MV-4-11 (cell line): ENCODE data around the gene PTGIR.
A peak's percentile ranks its signal among the peaks of the same experiment; 100 is the strongest.

ENCODE experiments used
- DNase-seq: peaks from one replicate; lab custom pipeline; 2025; lab: John Stamatoyannopoulos, UW

Gene PTGIR

GRCh38 chr19:46637224-46637623 lies 12.3 kb upstream of the PTGIR start:
- no peak for DNase-seq

GRCh38 chr19:46635920-46636761 lies 11.3 kb upstream of the PTGIR start, which contains the start of gene GNG8:
GNG8 (minus strand) TSS chr19:46636202; CDS start chr19:46634682, 1,520 bp downstream.
- peak; percentile 42 for DNase-seq

GRCh38 chr19:46634656-46635218 lies 9.8 kb upstream of the PTGIR start:
- no peak for DNase-seq

GRCh38 chr19:46634045-46634655 lies 9.3 kb upstream of the PTGIR start:
- DNase-seq = peak; percentile 80

GRCh38 chr19:46633130-46633529 lies 8.2 kb upstream of the PTGIR start:
- no peak for DNase-seq

GRCh38 chr19:46631481-46631880 lies 6.6 kb upstream of the PTGIR start:
- no peak for DNase-seq

GRCh38 chr19:46630586-46631205 lies 5.8 kb upstream of the PTGIR start:
- no peak for DNase-seq

- peak; percentile 78 for DNase-seq
Measured at GRCh38 chr19:46629546-46630025, 4.7 kb upstream of the PTGIR start.

GRCh38 chr19:46628970-46629369 lies 4.1 kb upstream of the PTGIR start:
- DNase-seq = peak; percentile 36

GRCh38 chr19:46626446-46626845 lies 1.6 kb upstream of the PTGIR start:
- no peak for DNase-seq

- DNase-seq = no peak
Measured at GRCh38 chr19:46625731-46626130, 842 bp upstream of the PTGIR start.

- DNase-seq = no peak
Measured at GRCh38 chr19:46623915-46624502, 880 bp downstream of the PTGIR start.

- DNase-seq = no peak
Measured at GRCh38 chr19:46622118-46622446, 2.8 kb downstream of the PTGIR start.

- DNase-seq = no peak
Measured at GRCh38 chr19:46621191-46622117, 3.4 kb downstream of the PTGIR start.

GRCh38 chr19:46620716-46621115 lies 4.2 kb downstream of the PTGIR start:
- no peak for DNase-seq

GRCh38 chr19:46620267-46620666 lies 4.6 kb downstream of the PTGIR start:
- no peak for DNase-seq

GRCh38 chr19:46618670-46619231 lies 6.1 kb downstream of the PTGIR start:
- peak; percentile 33 for DNase-seq

- DNase-seq = no peak
Measured at GRCh38 chr19:46617601-46618000, 7.3 kb downstream of the PTGIR start.

- DNase-seq = peak; percentile 80
Measured at GRCh38 chr19:46616631-46617322, 8.1 kb downstream of the PTGIR start.

- no peak for DNase-seq
Measured at GRCh38 chr19:46615966-46616365, 8.9 kb downstream of the PTGIR start.
